HG03045 (cell line): Measurements from ENCODE around the gene ITPR1.

ENCODE experiments used
- ATAC-seq: cut with Tn5 transposase; IDR thresholded peaks from one replicate; pipeline ENCODE4 v1.9.1; 2021; ENCODE audit warnings: mild to moderate bottlenecking, moderate library complexity; ENCODE audit not compliant: unreplicated experiment

ITPR1 gene

GRCh38 chr3:4736284-4736861 lies 243.2 kb downstream of the ITPR1 start:
- no peak for ATAC-seq

- ATAC-seq: no peak
Measured at GRCh38 chr3:4738737-4739274, 245.7 kb downstream of the ITPR1 start.

GRCh38 chr3:4739289-4740236 lies 246.4 kb downstream of the ITPR1 start:
- no peak for ATAC-seq

DNA sequence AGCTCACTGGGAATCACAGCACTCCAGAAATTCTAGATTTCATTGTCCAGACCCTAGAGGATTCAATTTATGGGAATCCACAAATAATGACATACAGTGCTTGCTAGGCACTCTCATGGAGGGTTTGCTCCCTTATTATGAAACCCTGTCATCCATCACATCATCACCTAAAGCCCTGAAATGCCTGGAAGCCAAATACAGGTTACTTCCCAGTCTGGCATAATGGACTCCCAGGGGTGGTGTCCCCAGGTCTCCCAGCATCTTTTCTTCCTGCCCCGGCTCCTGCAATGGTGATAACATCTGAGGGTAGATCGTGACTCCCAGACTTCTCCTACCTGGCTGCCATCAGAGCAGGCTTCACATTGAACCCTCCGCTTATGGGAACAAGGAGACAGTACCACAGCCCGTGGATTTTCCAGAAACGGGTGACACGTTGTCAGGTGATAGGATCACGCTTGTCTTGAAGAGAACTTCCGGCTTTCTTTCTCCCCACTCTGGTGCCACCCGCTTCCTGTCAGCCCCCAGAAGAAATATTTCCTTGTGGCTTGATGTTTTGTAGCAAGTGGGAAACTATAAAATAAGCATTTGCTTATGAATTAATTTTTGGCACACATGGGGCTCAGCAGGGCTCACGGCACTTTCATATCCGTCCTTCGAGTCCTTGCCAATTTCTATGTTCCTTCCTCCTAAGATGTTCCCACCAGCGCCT lies 247.4 kb downstream of the ITPR1 start:
- no peak for ATAC-seq

DNA sequence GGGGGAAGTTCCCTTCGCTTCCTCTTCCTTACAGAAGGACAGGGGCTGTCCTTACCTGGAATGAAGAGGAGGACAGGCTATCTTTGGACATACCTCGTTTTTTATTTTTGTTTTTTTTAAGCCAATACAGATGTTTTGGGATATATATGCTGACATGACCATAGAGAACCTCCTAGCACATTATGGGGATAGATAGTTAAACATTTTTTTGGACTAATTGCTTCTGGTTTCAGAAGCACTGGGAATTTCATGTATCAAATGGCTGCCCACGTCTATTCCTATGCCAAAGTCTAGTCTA lies 247.9 kb downstream of the ITPR1 start:
- ATAC-seq: no peak

DNA sequence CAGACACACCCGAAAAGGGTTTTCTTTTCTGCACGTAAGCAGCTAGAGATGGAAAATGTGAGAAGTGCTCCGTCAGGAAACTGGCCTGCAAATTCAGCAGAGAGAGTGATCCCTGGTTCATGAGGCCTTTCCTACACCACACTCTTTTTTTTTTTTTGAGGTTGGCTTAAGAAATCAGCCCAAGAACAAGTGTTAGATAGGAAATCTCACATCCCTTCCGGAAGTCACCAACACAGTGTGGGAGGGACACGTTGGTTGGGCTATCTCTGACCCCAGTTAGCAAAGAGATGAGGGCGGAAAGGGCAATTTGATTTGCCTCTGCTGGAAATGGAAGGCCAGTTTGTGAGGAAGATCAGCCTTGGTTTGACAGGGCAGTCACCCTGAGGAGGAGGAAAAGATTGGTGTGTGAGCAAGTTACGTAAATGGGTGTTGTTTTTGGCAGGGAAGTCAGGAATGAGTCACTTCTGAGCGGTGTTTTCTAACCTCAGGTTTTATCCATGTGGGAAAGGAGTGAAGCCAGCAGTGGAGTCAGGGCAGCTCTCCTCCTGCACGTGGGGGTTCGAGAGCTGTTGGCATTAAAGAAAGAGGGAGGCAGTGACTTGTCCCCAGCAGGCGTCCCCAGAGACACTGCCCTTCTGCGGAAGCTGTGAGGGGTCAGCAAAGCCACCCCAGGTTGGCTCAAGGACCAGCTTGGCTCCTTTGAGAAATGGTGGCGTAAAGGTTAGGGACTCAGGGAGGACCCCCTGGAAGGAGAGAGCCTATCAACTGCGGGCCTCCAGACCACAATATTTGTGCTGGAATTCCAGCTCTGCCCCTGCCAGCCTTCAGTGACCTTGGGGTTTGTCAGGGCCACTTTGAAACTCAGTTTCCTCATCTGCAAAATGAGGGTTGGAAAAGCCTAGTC lies 248.5 kb downstream of the ITPR1 start:
- no peak for ATAC-seq

DNA sequence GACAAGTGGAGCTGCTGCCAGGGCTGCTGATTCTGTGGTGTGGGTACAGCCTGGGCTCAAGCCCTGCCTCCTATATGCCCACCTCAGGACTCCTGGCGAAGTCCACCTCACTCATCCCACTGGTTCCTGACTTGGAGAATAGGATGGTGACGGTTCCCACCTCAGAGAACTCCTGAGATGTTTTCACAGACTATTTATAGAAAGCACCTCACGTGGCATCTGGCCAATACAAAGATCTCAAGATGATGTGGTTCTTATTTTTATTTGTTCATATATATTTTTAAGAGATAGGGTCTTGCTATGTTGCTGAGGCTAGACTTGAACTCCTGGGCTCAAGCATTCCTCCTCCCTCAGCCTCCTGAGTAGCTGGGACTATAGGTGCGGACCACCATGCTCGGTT lies 249.2 kb downstream of the ITPR1 start:
- ATAC-seq: no peak

DNA sequence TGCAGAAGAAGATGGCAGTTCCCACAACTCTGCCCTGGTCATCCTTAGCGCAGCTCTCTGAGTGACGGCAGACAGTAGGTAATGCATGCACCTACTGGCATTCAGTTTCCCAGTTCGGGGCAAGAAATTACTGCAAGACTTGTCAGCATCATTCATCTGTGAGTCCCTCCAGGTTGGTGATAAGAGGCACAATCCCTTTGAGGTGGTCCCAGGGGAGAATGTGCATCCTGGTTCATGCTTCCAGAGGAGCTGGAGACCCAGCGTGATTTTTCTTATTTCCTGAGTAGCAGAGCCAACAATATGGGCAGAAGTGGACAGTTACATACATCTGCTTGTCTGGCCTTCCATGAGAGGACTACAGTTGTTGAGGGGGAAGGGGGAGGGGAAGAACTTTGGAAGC lies 250.2 kb downstream of the ITPR1 start:
- ATAC-seq: no peak

- ATAC-seq: no peak
Measured at GRCh38 chr3:4744405-4745234, 251.5 kb downstream of the ITPR1 start.

DNA sequence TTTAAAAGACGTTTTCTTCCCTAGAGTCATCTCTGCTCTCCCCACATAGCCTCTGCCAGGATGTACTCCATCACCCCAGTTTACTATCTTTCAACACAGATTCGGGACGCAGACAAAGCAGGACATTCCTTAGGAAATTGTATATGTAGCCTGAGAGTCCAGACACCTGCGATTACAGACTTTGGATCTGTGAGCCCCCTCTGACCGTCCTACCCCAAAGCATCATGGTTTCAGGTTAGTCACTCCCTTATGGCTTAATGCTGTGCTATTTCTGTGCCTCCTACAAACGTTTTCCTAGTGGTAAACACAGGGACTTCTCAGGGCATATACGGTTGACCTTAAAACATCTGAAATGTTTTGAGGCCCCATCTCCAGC lies 252.1 kb downstream of the ITPR1 start:
- no peak for ATAC-seq

- ATAC-seq: no peak
Measured at GRCh38 chr3:4746241-4746958, 253.3 kb downstream of the ITPR1 start.

- no peak for ATAC-seq
Measured at GRCh38 chr3:4748127-4748526, 255.0 kb downstream of the ITPR1 start.

GRCh38 chr3:4748701-4749378 lies 255.7 kb downstream of the ITPR1 start:
- ATAC-seq: no peak

GRCh38 chr3:4749567-4750002 lies 256.4 kb downstream of the ITPR1 start:
- ATAC-seq: no peak

DNA sequence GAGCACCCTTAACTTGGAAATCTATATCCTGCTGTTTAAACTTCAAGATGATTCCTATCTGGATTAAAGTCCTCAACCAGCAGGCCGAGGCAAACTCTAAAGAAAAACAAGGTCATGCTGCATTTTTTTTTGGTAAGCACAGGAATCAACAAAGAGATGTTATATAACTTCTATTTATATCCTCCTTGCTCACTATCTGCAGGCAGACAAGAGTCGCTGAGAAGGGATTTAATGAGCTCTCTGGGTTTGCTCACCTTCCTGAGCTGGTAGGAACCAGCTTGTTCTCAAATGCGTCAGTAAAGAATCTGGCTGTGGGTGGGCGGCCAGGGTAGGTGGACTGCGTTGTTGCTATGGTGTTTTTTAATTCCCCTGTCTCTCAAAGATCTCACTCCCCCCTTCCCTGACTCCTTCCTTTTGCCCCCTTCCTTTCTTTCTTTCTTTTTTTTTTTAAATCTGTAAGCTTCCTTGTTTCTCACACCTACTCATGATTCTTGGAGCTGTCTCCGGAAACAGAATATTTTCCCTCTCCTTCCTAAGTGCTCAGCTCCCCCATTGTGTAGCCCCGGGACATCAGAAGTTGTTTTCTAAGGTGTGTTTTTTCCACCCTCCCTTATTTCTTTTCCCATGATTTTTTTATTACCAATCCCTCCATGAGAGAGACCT lies 257.3 kb downstream of the ITPR1 start:
- no peak for ATAC-seq

DNA sequence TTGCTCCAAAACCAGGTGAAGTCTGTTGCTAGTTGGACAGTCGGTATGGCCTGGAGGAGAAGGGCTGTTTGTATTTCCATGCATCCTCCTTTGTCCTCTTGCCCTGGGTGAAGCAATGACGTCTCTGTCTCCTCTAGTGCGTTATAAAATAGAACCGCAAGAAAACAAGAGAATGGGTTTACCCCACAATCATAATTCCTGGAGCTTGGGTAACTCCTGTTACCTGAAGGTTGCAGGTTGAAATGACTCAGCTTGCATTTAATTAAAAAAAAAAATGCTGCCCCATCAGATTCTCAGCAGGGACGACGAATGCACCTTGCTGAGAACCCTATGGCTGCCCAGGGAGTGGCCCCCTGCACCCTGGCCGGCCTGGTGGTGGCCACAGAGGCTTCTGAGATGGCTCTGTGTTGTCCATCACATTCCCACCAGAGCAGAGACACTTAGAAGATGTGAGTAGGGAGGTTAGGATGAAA lies 257.9 kb downstream of the ITPR1 start:
- ATAC-seq: no peak

DNA sequence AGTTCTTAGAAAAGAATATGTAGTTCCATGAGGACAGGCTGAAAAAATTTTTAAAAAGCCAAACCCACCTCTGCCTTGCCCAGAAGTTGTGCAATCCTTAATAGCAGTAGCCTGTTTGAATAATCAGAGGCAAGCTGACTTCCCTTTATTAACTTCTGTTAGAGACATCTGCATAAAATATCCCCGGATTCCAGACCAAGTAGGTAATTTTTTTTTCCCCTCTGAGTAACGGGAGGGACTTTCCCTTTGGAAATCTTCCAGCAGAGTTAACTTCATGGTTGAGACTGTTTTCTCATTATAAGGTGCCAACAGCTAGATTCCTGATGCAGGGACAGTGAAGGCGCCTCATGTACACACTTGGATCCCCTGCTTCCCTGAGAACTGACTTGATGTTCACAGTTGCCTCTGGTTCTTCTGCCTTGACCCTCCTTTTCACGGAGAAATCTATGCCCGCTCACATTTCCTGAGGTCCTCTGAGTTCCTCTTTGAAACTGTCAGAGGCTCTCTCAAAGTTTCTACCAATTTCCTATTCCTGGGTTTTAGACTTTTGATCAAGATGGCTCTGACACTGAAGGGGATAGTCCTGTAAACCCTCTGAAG lies 258.5 kb downstream of the ITPR1 start:
- ATAC-seq: no peak
